Liver (tissue), 9 donors: ENCODE results near the gene CCDC78. TPM values are rescaled to one million over a fixed set of nuclear protein-coding genes. Genes with fewer than 3 reads are reported as not detected.

Experiments
- DNase-seq: peaks from one replicate; pipeline ENCODE4 v3.0.0-alpha.2; 2017; ENCODE audit warnings: low spot score
- H3K27ac ChIP-seq, 2 donors: one replicate each; pipeline ENCODE4 v1.7.0; 2013; ENCODE audit warnings: inconsistent platforms in 2 of 2, low read length in 2 of 2, control low read depth in 1 of 2, low read depth in 1 of 2, mild to moderate bottlenecking in 1 of 2
- H3K27me3 ChIP-seq, 4 donors: one replicate each; pipeline versions ENCODE4 v1.6.1 to v1.7.0; 2013; ENCODE audit warnings: low read length in 3 of 4, inconsistent platforms in 1 of 4, mild to moderate bottlenecking in 1 of 4, moderate library complexity in 1 of 4; ENCODE audit not compliant: control insufficient read depth in 4 of 4, insufficient read depth in 4 of 4
- H3K36me3 ChIP-seq, 4 donors: one replicate each; pipeline versions ENCODE4 v1.6.1 to v1.7.0; 2013; ENCODE audit warnings: low read length in 3 of 4, mild to moderate bottlenecking in 3 of 4, low read depth in 1 of 4, moderate library complexity in 1 of 4; ENCODE audit not compliant: control insufficient read depth in 4 of 4, insufficient read depth in 3 of 4
- H3K4me1 ChIP-seq, 4 donors: one replicate each; pipeline versions ENCODE4 v1.6.1 to v1.7.0; 2013; ENCODE audit warnings: low read length in 3 of 4, mild to moderate bottlenecking in 3 of 4, moderate library complexity in 1 of 4; ENCODE audit not compliant: control insufficient read depth in 4 of 4, insufficient read depth in 4 of 4
- H3K4me3 ChIP-seq, 3 donors: one replicate each; pipeline versions ENCODE4 v1.6.1 to v1.7.0; 2013; ENCODE audit warnings: low read length in 3 of 3, control low read depth in 1 of 3, low read depth in 1 of 3, mild to moderate bottlenecking in 1 of 3
- H3K9ac ChIP-seq, 2 donors: one replicate each; pipeline ENCODE4 v1.7.0; 2013; ENCODE audit warnings: low read length in 2 of 2, mild to moderate bottlenecking in 2 of 2, moderate library complexity in 2 of 2, control low read depth in 1 of 2, low read depth in 1 of 2
- H3K9me3 ChIP-seq, 4 donors: one replicate each; pipeline versions ENCODE4 v1.6.1 to v1.7.0; 2013; ENCODE audit warnings: low read length in 3 of 4; ENCODE audit not compliant: control insufficient read depth in 4 of 4
- EGR1 ChIP-seq, 2 donors: IDR thresholded peaks; 2 replicates each; pipeline ENCODE4 v1.6.1; 2016 to 2018; ENCODE audit warnings: antibody characterized with exemption in 2 of 2, low read depth in 2 of 2
- FOXA1 ChIP-seq: IDR thresholded peaks from 2 replicates; pipeline ENCODE4 v1.6.1; 2016; ENCODE audit warnings: antibody characterized with exemption
- HNF4G ChIP-seq: IDR thresholded peaks from 2 replicates; pipeline ENCODE4 v1.6.1; 2016; ENCODE audit warnings: antibody characterized with exemption
- JUND ChIP-seq, 2 donors: IDR thresholded peaks; 2 replicates each; pipeline ENCODE4 v1.6.1; 2016; ENCODE audit warnings: antibody characterized with exemption in 2 of 2
- NR2F2 ChIP-seq: IDR thresholded peaks from 2 replicates; pipeline ENCODE4 v1.6.1; 2016; ENCODE audit warnings: antibody characterized with exemption
- RAD21 ChIP-seq, 2 donors: IDR thresholded peaks; 2 replicates each; pipeline ENCODE4 v1.6.1; 2016; ENCODE audit warnings: antibody characterized with exemption in 2 of 2, mild to moderate bottlenecking in 2 of 2
- RXRA ChIP-seq, 2 donors: IDR thresholded peaks; 2 replicates each; pipeline ENCODE4 v1.6.1; 2017 to 2018; ENCODE audit warnings: antibody characterized with exemption in 2 of 2, mild to moderate bottlenecking in 1 of 2
- SP1 ChIP-seq: IDR thresholded peaks from 2 replicates; pipeline ENCODE4 v1.6.1; 2018; ENCODE audit warnings: antibody characterized with exemption, mild to moderate bottlenecking
- TAF1 ChIP-seq: conservative IDR thresholded peaks from 2 replicates; pipeline ENCODE4 v1.6.1; 2016; ENCODE audit warnings: antibody characterized with exemption, mild to moderate bottlenecking
- YY1 ChIP-seq: IDR thresholded peaks from 2 replicates; pipeline ENCODE4 v1.6.1; 2016; ENCODE audit warnings: antibody characterized with exemption, mild to moderate bottlenecking
- WGBS: extraction: QIAGEN DNeasy Blood & Tissue Kit; methylation state at CpG from one replicate; pipeline ENCODE4 v1.1.7; 2013; 5-methylcytosine and 5-hydroxymethylcytosine counted together
- polyA plus RNA-seq, 2 donors: library from polyadenylated mRNA; stranded (reverse) in 1 of 2; unstranded in 1 of 2; fragments of 200-250 nt in 1 of 2; fragments of >200 nt in 1 of 2; fragmentation: Nextera tagmentation in 1 of 2; extraction: Ambion mirVana in 1 of 2; gene quantifications; one replicate each; pipeline versions ENCODE4 v1.2.1 to v1.2.3, GENCODE V29; 2013 to 2015
- total RNA-seq, 2 donors: library from RNA; depleted of rRNA; stranded (reverse); fragments of >200 nt; gene quantifications; one replicate each; pipeline ENCODE4 v1.2.3, GENCODE V29; 2014
- TF ChIP-seq, protein P1 (sequence below): IDR thresholded peaks from 2 replicates; pipeline ENCODE4 v1.6.1; 2016; ENCODE audit warnings: antibody characterized with exemption
- TF ChIP-seq, protein P2 (sequence below): IDR thresholded peaks from 2 replicates; pipeline ENCODE4 v1.6.1; 2016; ENCODE audit warnings: antibody characterized with exemption, mild to moderate bottlenecking
- TF ChIP-seq, protein P3 (sequence below): IDR thresholded peaks from 2 replicates; pipeline ENCODE4 v1.6.1; 2016; ENCODE audit warnings: antibody characterized with exemption
- TF ChIP-seq, protein P4 (sequence below): IDR thresholded peaks from 2 replicates; pipeline ENCODE4 v1.6.1; 2016; ENCODE audit warnings: antibody characterized with exemption
- TF ChIP-seq, protein P5 (sequence below): fragments of 150-350 bp; IDR thresholded peaks from 2 replicates; pipeline ENCODE4 v1.5.1; 2017; ENCODE audit warnings: improper control_type of control experiment, low read depth, low read length; ENCODE audit not compliant: missing input control
- donor health status: healthy.
- donor health status: healthy.
- donor health status: healthy.
- donor health status: healthy.
- donor health status: healthy.

CCDC78 gene
- total and polyA plus RNA-seq, 4 donors, result 0.05 to 0.28 (median 0.08) TPM; not detected in 1

DNA sequence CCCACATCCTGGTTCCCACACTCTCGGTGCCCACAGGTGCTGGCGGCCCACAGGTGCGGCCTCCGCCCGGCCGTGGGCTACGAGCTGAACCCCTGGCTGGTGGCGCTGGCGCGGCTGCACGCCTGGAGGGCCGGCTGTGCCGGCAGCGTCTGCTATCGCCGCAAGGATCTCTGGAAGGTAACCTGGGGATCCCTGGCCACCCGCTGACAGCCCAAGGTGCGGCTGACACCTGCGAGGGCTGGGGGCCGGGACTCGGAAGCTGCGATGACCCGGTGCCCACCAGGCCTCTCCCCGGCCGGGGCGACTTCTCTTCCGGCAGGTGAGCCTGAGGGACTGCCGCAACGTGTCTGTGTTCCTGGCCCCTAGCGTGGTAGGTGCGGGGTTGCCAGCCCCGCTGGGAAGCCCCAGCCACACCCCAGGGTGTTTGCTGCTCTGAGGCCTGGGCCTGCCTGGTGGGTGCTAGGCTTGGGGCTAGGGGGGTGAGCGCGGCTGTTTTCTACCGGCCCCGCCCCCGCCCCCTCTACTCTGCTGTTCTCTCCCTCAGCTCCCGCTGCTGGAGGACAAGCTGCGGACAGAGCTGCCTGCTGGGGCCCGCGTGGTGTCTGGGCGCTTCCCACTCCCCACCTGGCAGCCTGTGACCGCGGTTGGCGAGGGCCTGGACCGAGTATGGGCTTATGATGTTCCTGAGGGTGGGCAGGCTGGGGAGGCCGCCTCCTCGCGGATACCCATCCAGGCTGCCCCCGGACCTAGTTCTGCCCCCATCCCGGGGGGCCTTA is 4.3 kb downstream of the CCDC78 start:
- TF ChIP-seq JUND (IDR thresholded peaks at IDR 0.05), result no peak
- no peak for TF ChIP-seq TAF1
- TF ChIP-seq NR2F2, result no peak
- TF ChIP-seq FOXA1, result no peak
- no peak for TF ChIP-seq HNF4G
- no peak for TF ChIP-seq SP1
- TF ChIP-seq, protein P1, sequence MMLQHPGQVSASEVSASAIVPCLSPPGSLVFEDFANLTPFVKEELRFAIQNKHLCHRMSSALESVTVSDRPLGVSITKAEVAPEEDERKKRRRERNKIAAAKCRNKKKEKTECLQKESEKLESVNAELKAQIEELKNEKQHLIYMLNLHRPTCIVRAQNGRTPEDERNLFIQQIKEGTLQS, result no peak
- TF ChIP-seq RXRA (IDR thresholded peaks at IDR 0.05), result no peak
- TF ChIP-seq, protein P2, sequence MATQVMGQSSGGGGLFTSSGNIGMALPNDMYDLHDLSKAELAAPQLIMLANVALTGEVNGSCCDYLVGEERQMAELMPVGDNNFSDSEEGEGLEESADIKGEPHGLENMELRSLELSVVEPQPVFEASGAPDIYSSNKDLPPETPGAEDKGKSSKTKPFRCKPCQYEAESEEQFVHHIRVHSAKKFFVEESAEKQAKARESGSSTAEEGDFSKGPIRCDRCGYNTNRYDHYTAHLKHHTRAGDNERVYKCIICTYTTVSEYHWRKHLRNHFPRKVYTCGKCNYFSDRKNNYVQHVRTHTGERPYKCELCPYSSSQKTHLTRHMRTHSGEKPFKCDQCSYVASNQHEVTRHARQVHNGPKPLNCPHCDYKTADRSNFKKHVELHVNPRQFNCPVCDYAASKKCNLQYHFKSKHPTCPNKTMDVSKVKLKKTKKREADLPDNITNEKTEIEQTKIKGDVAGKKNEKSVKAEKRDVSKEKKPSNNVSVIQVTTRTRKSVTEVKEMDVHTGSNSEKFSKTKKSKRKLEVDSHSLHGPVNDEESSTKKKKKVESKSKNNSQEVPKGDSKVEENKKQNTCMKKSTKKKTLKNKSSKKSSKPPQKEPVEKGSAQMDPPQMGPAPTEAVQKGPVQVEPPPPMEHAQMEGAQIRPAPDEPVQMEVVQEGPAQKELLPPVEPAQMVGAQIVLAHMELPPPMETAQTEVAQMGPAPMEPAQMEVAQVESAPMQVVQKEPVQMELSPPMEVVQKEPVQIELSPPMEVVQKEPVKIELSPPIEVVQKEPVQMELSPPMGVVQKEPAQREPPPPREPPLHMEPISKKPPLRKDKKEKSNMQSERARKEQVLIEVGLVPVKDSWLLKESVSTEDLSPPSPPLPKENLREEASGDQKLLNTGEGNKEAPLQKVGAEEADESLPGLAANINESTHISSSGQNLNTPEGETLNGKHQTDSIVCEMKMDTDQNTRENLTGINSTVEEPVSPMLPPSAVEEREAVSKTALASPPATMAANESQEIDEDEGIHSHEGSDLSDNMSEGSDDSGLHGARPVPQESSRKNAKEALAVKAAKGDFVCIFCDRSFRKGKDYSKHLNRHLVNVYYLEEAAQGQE, result no peak
- TF ChIP-seq, protein P3, sequence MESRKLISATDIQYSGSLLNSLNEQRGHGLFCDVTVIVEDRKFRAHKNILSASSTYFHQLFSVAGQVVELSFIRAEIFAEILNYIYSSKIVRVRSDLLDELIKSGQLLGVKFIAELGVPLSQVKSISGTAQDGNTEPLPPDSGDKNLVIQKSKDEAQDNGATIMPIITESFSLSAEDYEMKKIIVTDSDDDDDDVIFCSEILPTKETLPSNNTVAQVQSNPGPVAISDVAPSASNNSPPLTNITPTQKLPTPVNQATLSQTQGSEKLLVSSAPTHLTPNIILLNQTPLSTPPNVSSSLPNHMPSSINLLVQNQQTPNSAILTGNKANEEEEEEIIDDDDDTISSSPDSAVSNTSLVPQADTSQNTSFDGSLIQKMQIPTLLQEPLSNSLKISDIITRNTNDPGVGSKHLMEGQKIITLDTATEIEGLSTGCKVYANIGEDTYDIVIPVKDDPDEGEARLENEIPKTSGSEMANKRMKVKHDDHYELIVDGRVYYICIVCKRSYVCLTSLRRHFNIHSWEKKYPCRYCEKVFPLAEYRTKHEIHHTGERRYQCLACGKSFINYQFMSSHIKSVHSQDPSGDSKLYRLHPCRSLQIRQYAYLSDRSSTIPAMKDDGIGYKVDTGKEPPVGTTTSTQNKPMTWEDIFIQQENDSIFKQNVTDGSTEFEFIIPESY, result no peak
- TF ChIP-seq EGR1 (IDR thresholded peaks at IDR 0.05; ENCODE audit: low read depth in 2 of 2), result no peak
- TF ChIP-seq, protein P4, sequence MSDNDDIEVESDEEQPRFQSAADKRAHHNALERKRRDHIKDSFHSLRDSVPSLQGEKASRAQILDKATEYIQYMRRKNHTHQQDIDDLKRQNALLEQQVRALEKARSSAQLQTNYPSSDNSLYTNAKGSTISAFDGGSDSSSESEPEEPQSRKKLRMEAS, result no peak
- no peak for TF ChIP-seq RAD21 (IDR thresholded peaks at IDR 0.05)
- no peak for TF ChIP-seq YY1
- TF ChIP-seq, protein P5, sequence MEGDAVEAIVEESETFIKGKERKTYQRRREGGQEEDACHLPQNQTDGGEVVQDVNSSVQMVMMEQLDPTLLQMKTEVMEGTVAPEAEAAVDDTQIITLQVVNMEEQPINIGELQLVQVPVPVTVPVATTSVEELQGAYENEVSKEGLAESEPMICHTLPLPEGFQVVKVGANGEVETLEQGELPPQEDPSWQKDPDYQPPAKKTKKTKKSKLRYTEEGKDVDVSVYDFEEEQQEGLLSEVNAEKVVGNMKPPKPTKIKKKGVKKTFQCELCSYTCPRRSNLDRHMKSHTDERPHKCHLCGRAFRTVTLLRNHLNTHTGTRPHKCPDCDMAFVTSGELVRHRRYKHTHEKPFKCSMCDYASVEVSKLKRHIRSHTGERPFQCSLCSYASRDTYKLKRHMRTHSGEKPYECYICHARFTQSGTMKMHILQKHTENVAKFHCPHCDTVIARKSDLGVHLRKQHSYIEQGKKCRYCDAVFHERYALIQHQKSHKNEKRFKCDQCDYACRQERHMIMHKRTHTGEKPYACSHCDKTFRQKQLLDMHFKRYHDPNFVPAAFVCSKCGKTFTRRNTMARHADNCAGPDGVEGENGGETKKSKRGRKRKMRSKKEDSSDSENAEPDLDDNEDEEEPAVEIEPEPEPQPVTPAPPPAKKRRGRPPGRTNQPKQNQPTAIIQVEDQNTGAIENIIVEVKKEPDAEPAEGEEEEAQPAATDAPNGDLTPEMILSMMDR, result no peak
- Histone ChIP-seq H3K36me3 (no peaks in the 10 kb centered on the region), H3K27me3 (no peaks in the 10 kb centered on the region), H3K4me3 (peak overlapping the region in 2 of 3 donors; percentile 73 to 86), H3K27ac (no peak overlapping the region), H3K4me1 (peaks cover 8 to 28% (median 20%) of the 10 kb centered on the region in 4 donors), H3K9me3 (no peaks in the 10 kb centered on the region), H3K9ac (no peak overlapping the region)
- DNase-seq, result no peak
- WGBS, result 90% methylated on average over 51 of the region's 51 CpGs
